Renal pelvis (tissue), 4 donors: ENCODE results near the gene DHRS3. TPM values are rescaled to one million over a fixed set of nuclear protein-coding genes. Genes with fewer than 3 reads are reported as not detected.

Experiments
- DNase-seq: peaks from one replicate; pipeline ENCODE4 v3.0.0-alpha.2; 2013
- polyA plus RNA-seq, 3 donors: library from polyadenylated mRNA; unstranded; fragments of 120-200 nt; gene quantifications; one replicate each; pipeline ENCODE4 v1.2.1, GENCODE V29; 2013; ENCODE audit not compliant: insufficient read length in 3 of 3

DHRS3 gene
- polyA plus RNA-seq, 3 donors = 76.4 to 86.9 (median 82.7) TPM

DNA sequence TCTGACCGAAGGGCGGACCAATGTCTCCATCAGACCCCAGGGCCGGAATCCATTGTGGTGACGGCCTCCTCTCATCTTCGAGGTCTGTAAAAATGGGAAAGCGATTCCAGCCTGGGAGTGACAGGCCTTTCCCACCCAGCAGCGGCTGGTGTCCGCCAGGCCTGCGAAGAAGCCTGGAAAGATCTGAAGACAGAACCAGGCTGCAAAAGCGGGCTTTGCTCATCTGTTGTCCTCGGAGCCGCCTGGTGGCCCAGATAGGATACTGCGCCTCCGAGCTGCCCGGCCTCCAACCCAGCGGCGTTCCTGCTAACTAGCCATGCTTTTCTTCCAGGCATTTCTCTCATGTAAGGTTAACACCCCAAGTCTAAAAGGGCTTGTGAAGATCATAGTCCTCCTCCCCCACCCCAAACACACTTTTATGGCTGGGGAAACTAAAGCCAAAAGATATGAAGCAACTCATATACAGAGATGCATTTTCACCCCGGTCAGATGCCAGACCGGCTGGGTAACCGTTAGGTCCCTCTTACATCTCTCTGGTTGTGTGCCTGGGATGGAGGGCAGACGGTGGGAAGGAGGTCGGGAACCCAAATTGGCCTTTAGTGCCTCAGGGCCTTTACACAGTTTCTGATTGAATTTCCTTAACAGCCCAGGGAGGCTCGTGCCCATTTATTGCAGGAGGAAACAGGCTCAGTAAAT is 1.9 kb upstream of the DHRS3 start:
- DNase-seq = peak; percentile 89

DNA sequence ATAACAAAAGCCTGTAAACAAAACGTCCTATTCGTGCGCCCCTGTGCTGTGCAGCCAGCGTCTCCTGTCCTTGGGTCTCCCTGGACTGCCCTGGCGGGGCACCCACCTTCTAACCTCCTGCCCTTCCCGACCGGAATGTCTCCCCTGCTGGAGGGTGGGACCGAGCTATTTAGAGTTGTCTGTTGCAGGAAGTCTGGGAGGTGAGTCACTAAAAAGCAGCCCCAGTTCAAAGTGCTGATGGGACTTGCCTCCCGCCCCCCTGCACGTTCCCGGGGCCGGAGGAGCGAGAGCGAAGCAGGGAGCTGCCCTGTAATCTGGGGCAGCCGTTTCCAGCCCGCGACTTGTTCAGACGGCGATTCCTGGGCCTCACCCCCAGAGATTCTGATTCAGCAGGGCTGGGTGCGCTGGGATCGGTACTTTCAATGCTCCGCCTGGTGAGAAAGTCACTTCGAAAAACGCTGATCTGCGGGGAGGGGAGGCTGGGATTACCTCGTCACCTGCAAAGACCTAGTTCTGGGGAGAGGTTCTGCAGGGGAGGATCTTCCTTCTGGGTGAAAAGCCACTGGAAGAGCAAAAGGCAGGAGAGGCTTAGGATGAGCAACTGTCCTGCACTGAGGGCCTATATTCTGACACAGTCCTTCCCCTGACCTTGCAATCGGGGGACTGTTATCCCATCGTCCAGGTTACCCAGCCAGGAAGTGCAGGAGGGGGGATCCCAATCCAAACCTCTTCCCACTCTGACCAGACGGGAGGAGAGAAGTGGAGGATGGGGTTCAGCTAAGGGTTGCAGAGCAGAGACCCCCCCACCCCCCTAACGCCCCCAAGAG is 1.2 kb upstream of the DHRS3 start:
- peak; percentile 52 for DNase-seq

DNA sequence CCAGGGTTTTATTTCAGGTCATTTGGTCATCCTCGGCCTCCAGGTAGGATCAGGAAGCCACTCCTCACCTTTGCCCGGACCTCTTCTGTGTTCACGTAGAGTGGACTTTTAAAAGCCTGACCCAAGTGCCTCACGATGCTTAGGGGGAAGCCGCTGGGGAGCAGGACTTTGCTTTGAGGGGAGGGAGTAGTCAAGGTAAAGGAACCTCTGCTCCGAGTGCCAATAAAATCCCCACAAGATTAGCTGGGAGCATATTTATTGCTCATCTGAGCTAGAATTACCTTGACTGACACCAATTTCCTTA is 603 bp upstream of the DHRS3 start:
- peak; percentile 35 for DNase-seq

DNA sequence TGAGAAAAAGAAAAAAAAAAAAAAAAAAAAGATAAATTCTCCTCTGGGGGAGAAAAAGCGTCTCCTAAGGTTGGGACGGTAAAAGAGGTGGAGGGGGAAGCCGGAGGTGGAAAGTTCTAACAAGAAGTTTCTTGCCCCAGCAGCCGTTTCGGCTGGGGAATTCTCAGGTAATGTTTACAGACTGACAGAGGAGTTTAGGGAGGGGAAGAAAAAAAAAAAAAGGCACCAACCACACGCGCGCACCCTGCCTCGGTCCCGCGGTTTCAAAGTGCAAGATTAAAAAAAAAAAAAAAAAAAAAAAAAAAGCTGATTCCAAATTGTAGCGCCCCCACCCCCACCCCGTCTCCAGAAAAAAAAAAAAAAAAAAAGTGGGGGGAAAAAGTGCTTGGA is 504 bp downstream of the DHRS3 start:
- no peak for DNase-seq

GRCh38 chr1:12616709-12617373 is 1.2 kb downstream of the DHRS3 start:
- DNase-seq = no peak

- peak; percentile 54 for DNase-seq
Measured at GRCh38 chr1:12615865-12616708, 1.9 kb downstream of the DHRS3 start.

DNA sequence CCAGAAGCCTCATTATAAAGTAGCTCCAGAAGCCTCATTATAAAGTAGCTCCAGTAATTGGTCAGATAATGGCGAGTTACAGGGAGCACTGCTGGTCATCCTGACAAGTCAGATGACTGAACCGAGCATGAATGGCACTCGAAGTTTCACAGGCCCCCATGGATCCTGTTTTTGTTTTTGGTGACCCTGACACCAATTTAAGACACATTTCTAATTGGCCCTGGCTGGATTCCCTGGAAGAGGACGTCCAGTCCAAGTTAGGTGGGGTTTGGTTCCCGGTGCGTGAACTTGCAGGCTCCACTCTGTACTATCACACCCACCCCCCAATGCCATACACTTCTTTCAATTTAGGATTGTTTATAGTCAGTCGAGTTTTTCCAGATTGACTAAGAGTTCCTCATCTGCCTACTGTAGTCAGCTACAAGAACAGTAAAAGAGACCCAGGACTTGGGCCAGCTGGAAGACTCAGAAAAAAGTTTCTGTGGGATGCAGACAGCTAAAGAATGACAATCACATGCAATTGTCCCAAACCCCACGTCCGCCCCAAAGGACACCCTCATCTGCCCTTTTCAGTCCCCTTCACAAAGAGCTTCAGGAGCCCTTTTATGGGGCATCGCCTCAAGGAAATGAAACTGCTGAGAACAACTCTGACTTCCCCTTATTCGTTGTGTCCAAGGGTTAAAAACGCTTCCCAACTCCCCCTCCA is 2.7 kb downstream of the DHRS3 start:
- no peak for DNase-seq

DNA sequence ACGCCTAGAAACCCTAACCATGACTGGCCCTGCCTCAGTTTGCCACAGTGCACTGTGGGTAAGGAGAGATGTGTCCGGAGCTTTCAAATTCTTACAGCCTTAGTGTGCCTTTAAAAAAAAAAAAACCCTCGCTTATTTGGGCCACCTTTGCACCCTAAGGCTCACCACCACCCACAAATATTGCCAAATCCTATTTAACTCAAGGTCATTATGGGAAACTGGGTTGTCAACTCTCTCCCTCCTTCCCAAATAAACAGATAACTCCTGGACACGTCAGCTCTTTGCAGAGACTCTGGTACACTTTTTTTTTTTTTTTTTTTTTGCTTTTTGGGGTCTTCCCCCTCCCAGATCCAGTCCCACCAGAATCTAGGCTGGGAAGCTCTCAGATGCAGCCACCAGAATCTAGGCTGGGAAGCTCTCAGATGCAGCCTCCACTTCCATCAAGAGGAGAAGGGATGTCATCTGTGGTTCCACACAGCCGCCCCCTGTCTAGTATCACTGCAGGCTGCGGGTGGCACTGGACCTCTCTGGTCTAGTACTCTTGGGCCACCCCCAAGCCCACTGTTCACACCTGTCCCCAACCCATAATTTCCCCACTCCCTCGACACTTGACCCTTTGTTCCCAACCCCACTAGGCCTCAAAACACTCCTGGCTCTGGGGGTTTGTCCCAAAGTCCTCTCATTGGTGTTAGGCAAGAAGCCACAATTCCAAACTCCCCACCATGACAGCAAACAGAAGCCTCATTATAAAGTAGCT is 3.4 kb downstream of the DHRS3 start:
- no peak for DNase-seq

DNA sequence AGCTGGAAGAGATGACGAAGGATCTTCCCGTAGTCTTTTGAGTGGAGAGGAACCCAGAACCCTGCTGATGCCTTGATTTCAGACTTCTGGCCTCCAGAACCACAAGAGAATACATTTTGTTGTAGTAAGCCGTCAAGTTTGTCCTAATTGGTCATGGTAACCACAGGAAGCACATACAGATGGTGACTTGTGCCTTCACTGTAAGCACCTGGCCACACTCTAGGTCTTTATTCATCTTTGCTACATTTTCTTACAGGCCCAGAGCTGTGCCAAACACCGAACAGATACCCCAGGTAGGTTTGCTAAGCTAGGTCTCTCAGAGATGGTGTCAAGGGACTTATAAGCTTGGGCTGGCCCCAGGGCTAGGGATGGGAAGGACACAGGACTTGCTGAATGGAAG is 4.8 kb downstream of the DHRS3 start:
- DNase-seq = no peak

- no peak for DNase-seq
Measured at GRCh38 chr1:12610941-12611340, 7.1 kb downstream of the DHRS3 start.

DNA sequence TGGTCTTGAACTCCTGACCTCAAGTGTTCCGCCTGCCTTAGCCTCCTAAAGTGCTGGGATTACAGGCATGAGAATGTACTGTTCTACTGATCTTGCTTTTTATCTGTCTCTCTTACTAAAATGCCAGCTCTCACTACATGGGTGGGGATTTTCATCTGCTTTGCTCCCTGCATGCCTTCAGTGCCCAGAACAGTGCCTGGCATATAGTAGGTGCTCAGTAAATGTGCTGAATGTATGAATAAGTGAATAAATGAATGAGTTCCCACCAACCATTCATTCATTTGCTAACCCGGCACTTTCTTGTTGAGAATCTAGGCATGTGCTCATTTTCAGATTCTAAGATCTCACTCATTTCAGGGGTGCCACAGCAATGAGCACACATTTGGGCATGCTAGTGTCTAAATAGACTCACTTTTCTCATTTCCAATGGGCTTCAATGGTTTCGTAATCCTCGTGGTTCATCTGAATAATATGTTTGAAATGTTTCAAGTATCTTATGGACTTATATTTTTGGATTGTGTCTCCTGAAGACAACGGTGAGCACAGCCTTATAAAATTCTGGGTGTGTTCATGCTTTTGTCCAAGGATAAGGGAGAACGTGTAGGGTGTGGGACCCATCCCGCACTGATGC is 7.6 kb downstream of the DHRS3 start:
- DNase-seq = no peak

GRCh38 chr1:12609469-12610003 is 8.5 kb downstream of the DHRS3 start:
- no peak for DNase-seq

- DNase-seq = no peak
Measured at GRCh38 chr1:12608311-12608957, 9.6 kb downstream of the DHRS3 start.

GRCh38 chr1:12607263-12607662 is 10.7 kb downstream of the DHRS3 start:
- DNase-seq = no peak

DNA sequence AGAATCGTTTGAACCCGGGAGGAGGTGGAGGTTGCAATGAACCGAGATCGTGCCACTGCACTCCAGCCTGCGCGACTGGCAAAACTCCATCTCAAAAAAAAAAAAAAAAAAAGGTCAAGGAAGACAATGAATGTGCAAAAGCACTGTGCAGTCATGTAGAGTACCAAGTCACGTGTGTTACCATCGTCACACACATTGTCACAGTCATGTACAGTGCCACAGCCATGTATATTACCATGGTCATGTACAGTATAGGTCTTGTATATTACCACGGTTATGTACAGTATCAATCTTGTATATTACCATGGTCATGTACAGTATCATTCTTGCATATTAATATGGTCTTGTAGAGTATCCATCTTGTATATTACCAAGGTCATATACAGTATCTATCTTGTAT is 13.0 kb downstream of the DHRS3 start:
- no peak for DNase-seq

GRCh38 chr1:12604114-12604874 is 13.7 kb downstream of the DHRS3 start:
- DNase-seq = peak; percentile 37

- DNase-seq = no peak
Measured at GRCh38 chr1:12603224-12603623, 14.8 kb downstream of the DHRS3 start.

DNA sequence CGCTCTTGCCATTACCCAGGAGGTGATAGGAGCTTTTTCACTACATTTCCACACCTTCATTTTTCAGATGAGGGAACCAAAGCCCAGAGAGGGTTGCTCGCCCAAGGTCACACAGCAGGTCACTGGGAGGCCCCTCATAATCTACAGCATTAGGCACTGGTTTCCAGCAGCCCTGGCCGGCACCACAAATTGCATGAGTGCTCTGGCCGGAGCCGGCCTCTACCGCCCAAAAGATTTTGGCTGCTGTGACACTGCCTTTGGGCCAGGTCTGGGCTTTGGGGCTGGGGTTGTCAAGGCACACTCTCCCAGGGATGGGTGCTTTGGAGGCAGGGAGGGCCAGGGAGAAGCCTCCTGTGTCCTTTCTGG is 15.4 kb downstream of the DHRS3 start:
- DNase-seq = no peak
